CD4-positive, alpha-beta T cell treated with Interferon gamma for 1 hour (primary cell): Measurements from ENCODE around the gene PGPEP1.
A peak's percentile ranks its signal among the peaks of the same experiment; 100 is the strongest.
"Not testable (repeated sequence)": the region's sequence is repeated elsewhere in the genome, so short reads cannot be mapped to it uniquely, and the experiment has no call there.

Experiments
- DNase-seq: peaks from one replicate; pipeline ENCODE4 v3.0.0-alpha.2; 2020

The PGPEP1 gene

GRCh38 chr19:18308051-18308947 lies 32.1 kb upstream of the PGPEP1 start:
- DNase-seq: no peak

DNA sequence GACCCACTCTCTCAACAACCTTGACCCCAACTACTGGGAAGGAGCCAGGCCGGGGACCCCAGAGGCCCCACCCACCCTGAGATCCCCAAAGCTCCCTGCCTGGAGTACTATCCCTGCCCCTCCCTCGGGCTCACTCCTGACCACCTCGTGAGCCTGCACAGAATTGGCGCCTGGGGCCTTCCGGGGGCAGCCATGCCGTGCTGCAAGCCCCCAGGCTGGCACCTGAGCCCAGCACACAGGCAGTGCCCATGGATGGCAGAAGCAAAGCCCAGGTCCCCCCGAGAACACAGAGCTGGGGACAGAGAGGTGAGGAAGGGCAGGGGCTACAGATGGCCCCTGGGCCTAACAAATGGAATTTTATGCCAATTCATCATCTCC lies 31.5 kb upstream of the PGPEP1 start:
- no peak for DNase-seq

GRCh38 chr19:18309525-18310064 lies 30.8 kb upstream of the PGPEP1 start:
- no peak for DNase-seq

- no peak for DNase-seq
Observed at GRCh38 chr19:18310118-18310909, 30.1 kb upstream of the PGPEP1 start.

DNA sequence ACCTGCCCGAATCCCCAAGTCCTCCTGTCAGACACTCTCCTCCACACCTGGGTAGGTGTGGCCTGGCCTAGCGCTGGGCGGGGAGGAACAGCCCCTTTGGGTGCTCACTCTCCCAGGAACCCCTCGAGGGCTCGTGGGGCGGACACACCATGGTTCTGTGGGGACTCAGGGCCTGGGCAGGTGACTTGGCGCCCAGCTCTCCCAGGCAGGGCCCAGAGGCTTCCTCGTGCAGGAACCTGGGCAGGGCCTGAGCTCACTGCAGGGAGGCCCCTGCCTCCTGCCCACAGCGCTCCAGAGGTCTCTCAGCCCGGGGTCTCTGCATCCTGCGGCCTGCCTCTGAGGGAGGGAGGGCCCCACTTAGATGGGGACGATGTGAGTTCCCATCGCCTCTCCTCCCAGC lies 29.4 kb upstream of the PGPEP1 start:
- no peak for DNase-seq

GRCh38 chr19:18311502-18312091 lies 28.8 kb upstream of the PGPEP1 start:
- no peak for DNase-seq

- DNase-seq: no peak
Observed at GRCh38 chr19:18312092-18312534, 28.3 kb upstream of the PGPEP1 start.

DNA sequence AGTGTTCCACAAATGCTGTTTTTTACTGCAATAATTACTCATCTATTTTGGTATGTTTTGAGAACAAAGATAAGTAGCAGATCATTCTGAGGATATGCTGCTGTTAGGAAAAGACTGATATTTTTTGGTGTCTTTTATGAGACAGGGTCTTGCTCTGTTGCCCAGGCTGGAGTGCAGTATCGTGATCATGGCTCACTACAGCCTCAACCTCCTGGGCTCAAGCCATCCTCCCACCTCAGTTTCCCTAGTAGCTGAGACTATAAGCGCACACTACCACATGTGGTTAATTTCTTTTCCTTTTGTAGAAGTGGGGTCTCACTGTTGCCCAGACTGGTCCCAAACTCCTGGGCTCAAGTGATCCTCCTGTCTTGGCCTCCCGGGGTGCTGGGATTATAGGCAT lies 27.0 kb upstream of the PGPEP1 start:
- DNase-seq: no peak

DNA sequence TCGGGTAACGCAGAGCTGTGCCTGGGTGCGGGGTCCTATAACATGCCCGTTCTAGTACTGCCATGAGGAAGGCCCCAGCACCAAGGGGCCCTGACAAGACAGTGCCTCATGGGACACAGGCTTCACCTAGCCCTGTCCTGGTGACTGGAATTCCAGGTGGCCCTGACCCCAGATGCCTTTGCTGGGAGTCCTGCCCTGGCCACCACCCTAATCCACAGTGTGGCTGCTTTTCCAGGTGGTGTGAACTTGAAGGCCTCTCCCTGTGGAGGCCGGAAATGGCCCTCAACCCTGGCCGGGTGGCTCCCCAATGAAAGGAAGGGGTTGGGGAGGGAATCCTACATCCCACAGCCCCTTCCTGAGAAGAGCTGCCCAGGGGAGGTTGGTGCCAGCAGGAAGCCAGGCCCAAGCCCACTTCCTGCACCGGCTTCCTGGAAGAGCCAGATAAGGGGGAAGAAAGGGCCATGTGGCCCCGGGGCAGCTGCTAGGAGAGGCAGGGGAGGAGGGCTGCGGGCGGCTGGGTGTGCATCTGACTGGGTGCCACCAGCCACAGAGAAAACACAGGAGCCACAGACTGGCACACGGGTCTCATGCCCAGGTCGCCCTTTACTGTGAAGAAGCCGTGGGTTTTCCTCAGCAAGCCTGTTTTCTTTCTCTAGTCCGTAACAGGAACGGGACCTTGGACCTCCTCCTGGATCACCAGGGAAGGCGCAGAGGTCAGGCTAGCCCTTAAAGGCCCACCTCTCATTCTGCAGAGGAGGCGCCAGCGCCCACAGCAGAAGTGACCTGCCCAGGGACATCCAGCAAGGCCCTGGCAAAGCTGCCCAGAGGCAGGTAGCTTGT lies 22.2 kb upstream of the PGPEP1 start:
- DNase-seq: peak; percentile 62

- DNase-seq: no peak
Observed at GRCh38 chr19:18319591-18320135, 20.7 kb upstream of the PGPEP1 start.

- no peak for DNase-seq
Observed at GRCh38 chr19:18320865-18321733, 19.3 kb upstream of the PGPEP1 start.

DNA sequence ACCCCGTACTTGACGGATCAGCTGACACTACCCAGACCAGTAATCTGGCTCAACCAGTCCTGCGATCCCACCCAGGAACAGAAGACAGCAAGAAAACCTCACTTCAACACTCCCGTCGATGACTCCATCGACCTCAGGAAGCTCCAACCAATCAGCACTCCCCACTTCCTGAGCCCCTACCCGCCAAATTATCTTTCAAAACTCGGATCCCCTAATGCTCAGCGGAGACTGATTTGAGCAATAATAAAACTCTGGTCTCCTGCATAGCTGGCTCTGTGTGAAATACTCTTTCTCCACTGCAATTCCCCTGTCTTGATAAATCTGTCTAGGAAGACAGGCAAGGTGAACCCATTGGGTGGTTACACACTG lies 18.7 kb upstream of the PGPEP1 start:
- DNase-seq: no peak

GRCh38 chr19:18322318-18322758 lies 18.1 kb upstream of the PGPEP1 start:
- DNase-seq: no peak

DNA sequence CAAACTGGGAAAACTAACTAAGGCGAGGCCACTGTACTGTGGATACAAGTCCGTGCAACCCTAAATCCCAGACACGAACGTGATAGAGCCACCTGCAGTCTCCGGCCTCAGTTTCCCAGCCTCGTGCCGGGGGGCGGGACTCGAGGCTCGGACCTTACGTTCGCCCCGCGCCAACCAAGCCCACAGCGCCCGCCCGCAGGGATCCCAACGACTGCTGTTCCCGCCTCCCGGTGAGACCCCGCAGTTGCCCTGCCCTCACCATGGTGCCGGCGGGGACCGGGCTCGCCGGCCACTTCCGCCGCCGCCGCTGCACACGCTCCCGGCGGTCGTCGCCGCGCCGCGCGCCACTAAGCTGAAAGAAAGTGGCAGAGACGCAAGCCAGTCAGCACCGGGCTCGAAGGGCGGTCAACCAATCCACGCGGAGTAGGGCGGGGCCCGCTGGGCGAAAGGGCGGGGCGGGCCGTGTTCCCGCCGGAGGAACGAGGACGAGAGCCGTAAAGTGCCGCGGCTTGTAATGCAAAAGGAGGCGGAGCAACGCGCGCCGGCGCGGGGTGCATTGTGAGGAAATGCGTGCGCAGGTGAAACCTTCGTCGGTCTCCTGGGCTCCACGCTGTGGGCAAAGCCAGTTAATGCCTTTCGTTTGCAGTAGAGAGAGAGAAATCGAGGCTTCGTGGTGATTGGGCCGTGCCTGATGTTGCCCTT lies 17.5 kb upstream of the PGPEP1 start, which contains the start of gene LSM4:
Gene LSM4, minus strand, starts transcription at position 318 of the 702 bp plus-strand sequence. Its CDS starts 56 bp downstream, at position 262.
- peak; percentile 99 for DNase-seq

GRCh38 chr19:18324373-18324731 lies 16.0 kb upstream of the PGPEP1 start:
- DNase-seq: not testable (repeated sequence)

DNA sequence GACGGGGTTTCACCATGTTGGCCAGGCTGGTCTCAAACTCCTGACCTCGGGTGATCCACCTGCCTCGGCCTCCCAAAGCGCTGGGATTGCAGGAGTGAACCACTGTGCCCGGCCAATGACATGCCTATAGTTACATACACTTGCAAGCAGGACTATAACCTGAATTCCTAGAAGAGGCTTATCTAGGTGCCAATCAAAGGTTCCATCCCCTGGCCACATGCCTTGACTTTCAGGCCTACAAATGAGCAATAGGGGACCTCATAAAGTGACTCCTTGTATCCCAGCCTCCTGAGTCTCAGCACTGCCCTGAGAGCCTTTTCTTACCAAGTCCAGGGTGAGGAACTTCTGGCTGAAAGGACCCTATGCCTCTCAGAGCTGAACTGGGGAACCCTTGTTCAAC lies 13.6 kb upstream of the PGPEP1 start:
- no peak for DNase-seq

GRCh38 chr19:18328340-18329034 lies 11.9 kb upstream of the PGPEP1 start:
- peak; percentile 89 for DNase-seq

- DNase-seq: no peak
Observed at GRCh38 chr19:18329035-18329376, 11.4 kb upstream of the PGPEP1 start.

- no peak for DNase-seq
Observed at GRCh38 chr19:18330868-18331267, 9.5 kb upstream of the PGPEP1 start.
